ENCODE measurements around the gene NTM. TPM values are rescaled to one million over a fixed set of nuclear protein-coding genes. Genes with fewer than 3 reads are reported as not detected.

The NTM gene
- total and polyA plus RNA-seq, 12 donors = 0.43 to 3.0 (median 1.3) TPM

DNA sequence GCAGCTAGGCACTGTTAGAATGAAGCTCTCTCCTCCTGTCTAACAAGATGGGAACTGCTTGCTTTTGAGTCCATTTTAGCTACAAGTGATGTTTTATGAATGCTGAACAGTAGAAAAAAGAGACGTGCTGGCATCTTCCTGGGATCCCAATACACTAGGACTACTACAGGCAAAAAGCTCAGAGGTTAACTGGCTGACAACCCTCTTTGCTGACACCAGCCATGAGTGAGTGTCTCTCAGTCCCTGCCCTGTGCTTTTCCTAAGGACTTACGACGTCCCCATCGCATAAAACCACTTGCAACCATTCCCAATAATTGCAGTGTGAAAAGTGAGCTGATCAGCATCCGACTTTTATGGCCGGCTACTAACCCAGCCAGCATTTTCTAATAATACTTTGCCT is 213.5 kb downstream of the NTM start:
- WGBS, 2 donors = 77 to 85% methylated on average over 6 of the region's 6 CpGs
- DNase-seq (no peak), ATAC-seq (no peak)
- intact Hi-C loops (cut with DNase I) = loop anchor here in 4 of 10 donors (5.0 to 10.0 kb wide), 2 partner anchors 81 to 88 kb away; no protein-coding TSS in a partner anchor
- Histone ChIP-seq H3K36me3 (no peaks in the 10 kb centered on the region), H3K4me1 (no peaks in the 10 kb centered on the region), H3K4me3 (no peak overlapping the region), H3K9me3 (peaks cover 0 to 16% (median 0%) of the 10 kb centered on the region in 11 donors), H3K27ac (no peak overlapping the region), H3K27me3 (peaks cover 0 to 42% (median 26%) of the 10 kb centered on the region in 7 donors)
- TF ChIP-seq, protein P1, sequence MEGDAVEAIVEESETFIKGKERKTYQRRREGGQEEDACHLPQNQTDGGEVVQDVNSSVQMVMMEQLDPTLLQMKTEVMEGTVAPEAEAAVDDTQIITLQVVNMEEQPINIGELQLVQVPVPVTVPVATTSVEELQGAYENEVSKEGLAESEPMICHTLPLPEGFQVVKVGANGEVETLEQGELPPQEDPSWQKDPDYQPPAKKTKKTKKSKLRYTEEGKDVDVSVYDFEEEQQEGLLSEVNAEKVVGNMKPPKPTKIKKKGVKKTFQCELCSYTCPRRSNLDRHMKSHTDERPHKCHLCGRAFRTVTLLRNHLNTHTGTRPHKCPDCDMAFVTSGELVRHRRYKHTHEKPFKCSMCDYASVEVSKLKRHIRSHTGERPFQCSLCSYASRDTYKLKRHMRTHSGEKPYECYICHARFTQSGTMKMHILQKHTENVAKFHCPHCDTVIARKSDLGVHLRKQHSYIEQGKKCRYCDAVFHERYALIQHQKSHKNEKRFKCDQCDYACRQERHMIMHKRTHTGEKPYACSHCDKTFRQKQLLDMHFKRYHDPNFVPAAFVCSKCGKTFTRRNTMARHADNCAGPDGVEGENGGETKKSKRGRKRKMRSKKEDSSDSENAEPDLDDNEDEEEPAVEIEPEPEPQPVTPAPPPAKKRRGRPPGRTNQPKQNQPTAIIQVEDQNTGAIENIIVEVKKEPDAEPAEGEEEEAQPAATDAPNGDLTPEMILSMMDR (IDR thresholded peaks at IDR 0.05) = no peak

DNA sequence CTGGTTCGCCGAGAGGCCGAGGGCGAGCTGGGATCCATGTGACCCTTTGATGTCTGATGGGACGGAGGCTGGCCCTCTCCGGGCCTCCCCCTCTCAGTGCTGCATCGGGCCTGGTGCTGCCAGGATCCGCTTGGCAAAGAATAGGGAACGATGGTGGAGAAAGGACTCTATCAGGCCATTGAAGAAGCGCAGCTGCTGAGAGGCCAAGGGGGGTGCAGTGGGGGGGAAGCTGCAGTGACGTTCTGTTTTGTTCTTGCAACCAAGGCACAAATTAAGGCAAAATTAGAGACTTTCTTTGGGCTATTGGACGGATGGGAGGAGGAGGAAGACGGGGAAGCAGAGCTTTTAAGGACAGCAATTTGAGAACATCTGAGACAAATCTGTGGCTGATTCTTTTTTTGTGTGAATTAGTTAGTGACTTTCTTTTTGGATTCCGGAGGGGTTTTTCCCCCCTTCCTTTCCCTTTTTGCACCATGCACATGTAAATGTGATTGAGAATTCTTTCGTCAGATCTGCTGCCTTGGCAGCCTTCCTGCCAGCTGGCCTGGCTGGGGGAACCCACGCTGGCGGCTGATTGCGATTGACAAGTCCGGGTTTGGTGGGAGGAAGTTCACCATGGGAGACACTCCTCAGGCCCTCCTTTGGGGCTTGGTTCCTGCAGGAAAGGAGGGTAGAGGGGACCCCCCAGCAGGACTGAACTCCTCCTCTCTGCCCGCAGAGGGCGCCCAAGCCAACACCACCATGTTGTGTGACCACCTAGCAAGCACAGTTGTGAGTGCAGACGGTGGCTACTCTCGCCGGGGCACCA is 214.6 kb downstream of the NTM start:
- DNase-seq = no peak
- WGBS, 2 donors = 43 to 52% methylated on average over 24 of the region's 24 CpGs
- intact Hi-C loops (cut with DNase I) = loop anchor here in 5 of 10 donors (5.0 to 10.0 kb wide), 3 partner anchors 80 to 87 kb away; no protein-coding TSS in a partner anchor

DNA sequence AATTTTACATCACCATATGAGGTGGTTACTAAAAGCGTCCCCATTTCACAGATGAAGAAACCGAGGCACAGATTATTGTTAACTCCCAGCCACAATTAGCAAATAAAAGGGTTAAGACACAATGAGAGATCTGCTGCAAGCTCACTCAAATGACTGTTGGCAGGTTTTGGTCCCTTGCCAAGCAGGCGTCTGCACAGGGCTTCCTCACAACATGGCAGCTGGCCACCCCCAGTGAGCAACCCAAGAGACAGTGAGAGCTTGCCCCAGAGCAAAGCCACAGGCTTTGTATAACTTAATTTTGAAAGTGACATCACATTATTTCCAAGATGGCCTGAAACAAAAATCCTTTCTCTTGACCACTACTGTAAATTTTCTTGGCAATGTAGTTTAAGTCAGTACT is 217.6 kb downstream of the NTM start:
- no peak overlapping the region for H3K27ac ChIP-seq
- H3K27me3 ChIP-seq = peaks cover 0 to 42% (median 20%) of the 10 kb centered on the region in 7 donors
- peaks cover 0 to 16% (median 0%) of the 10 kb centered on the region in 11 donors for H3K9me3 ChIP-seq
- no peak overlapping the region for H3K4me3 ChIP-seq
- TF ChIP-seq, protein P1 (IDR thresholded peaks at IDR 0.05) = no peak
- no peak for DNase-seq
- H3K36me3 ChIP-seq = no peaks in the 10 kb centered on the region
- 69 to 70% methylated on average over 3 of the region's 3 CpGs for WGBS, 2 donors
- H3K4me1 ChIP-seq = no peaks in the 10 kb centered on the region
- no peak for ATAC-seq
- intact Hi-C loops (cut with DNase I) = loop anchor here in 2 of 10 donors (5.0 to 10.0 kb wide), 2 partner anchors 77 to 79 kb away; no protein-coding TSS in a partner anchor

More for the DNA sequence above, 214.6 kb downstream of the NTM start:
- TF ChIP-seq, protein P1 (IDR thresholded peaks at IDR 0.05) = peak in 6 of 9 donors; percentile 10 to 30 (median 20)
- Histone ChIP-seq H3K27ac (no peak overlapping the region), H3K4me3 (no peak overlapping the region), H3K4me1 (no peaks in the 10 kb centered on the region), H3K9me3 (peaks cover 0 to 16% (median 0%) of the 10 kb centered on the region in 11 donors), H3K27me3 (peaks cover 0 to 35% (median 23%) of the 10 kb centered on the region in 7 donors), H3K36me3 (no peaks in the 10 kb centered on the region)
- ATAC-seq = no peak

DNA sequence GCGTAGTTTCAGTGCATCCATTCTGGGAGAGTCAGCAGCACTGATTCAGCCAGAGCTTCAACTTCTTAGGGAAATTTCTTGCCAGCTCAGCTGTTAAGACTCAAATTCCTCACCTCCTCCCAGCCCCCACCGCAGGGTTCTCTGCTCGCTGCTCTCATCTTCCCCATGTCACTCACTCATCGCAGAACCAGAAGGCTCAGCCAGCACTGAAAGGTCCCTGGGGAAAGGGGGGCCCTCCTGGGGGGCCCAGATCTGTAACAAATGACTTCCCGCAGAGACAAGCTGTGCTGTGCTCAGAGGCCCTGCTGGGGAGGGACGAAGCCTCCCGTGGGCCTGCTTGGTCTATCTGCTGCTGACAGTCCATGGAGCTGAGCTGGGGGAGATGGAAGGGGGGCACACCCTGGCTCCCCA is 220.6 kb downstream of the NTM start:
- H3K36me3 ChIP-seq = no peaks in the 10 kb centered on the region
- TF ChIP-seq, protein P1 (IDR thresholded peaks at IDR 0.05) = no peak
- intact Hi-C loops (cut with DNase I) = no loop called here
- no peak for DNase-seq
- 31% methylated on average over 7 of the region's 7 CpGs for WGBS, 2 donors
- peaks cover 0 to 38% (median 18%) of the 10 kb centered on the region in 7 donors for H3K27me3 ChIP-seq
- H3K4me1 ChIP-seq = no peaks in the 10 kb centered on the region
- H3K27ac ChIP-seq = no peak overlapping the region
- no peak overlapping the region for H3K4me3 ChIP-seq
- H3K9me3 ChIP-seq = peaks cover 0 to 15% (median 0%) of the 10 kb centered on the region in 11 donors
- no peak for ATAC-seq
